Small intestine (tissue), 7 donors: ENCODE results near the gene MSMP. TPM values are rescaled to one million over a fixed set of nuclear protein-coding genes. Genes with fewer than 3 reads are reported as not detected.

Experiments
- DNase-seq, 2 donors: peaks; one replicate each; pipeline versions ENCODE4 v3.0.0 to v3.0.0-alpha.2; 2013
- FAIRE-seq: peaks from 2 replicates; lab custom pipeline; 2012; peaks lifted over from hg19 to GRCh38; lab: Jason Lieb, UNC
- H3K27ac ChIP-seq, 3 donors: one replicate each; pipeline ENCODE4 v1.5.1; 2013; ENCODE audit warnings: low read length in 2 of 3, mild to moderate bottlenecking in 2 of 3, control low read depth in 1 of 3, inconsistent platforms in 1 of 3, low read depth in 1 of 3, moderate library complexity in 1 of 3
- H3K27me3 ChIP-seq, 3 donors: one replicate each; pipeline ENCODE4 v1.6.1; 2013; ENCODE audit warnings: low read length in 3 of 3, inconsistent platforms in 1 of 3; ENCODE audit not compliant: control insufficient read depth in 3 of 3, insufficient read depth in 3 of 3
- H3K36me3 ChIP-seq, 3 donors: one replicate each; pipeline ENCODE4 v1.6.1; 2013; ENCODE audit warnings: low read length in 3 of 3, inconsistent platforms in 1 of 3, low read depth in 1 of 3, mild to moderate bottlenecking in 1 of 3, moderate library complexity in 1 of 3; ENCODE audit not compliant: control insufficient read depth in 3 of 3, insufficient read depth in 2 of 3
- H3K4me1 ChIP-seq, 3 donors: one replicate each; pipeline ENCODE4 v1.6.1; 2013; ENCODE audit warnings: low read length in 2 of 3, inconsistent platforms in 1 of 3, low read depth in 1 of 3, mild to moderate bottlenecking in 1 of 3, moderate library complexity in 1 of 3; ENCODE audit not compliant: control insufficient read depth in 3 of 3, insufficient read depth in 2 of 3
- H3K4me3 ChIP-seq, 3 donors: one replicate each; pipeline ENCODE4 v1.5.1; 2013; ENCODE audit warnings: low read length in 3 of 3, control low read depth in 1 of 3, inconsistent platforms in 1 of 3, low read depth in 1 of 3, mild to moderate bottlenecking in 1 of 3, moderate library complexity in 1 of 3
- H3K9me3 ChIP-seq, 2 donors: one replicate each; pipeline ENCODE4 v1.6.1; 2013; ENCODE audit warnings: low read depth in 1 of 2, low read length in 1 of 2; ENCODE audit not compliant: control insufficient read depth in 2 of 2, insufficient read depth in 1 of 2
- WGBS, 3 donors: extraction: QIAGEN DNeasy Blood & Tissue Kit; methylation state at CpG; one replicate each; pipeline ENCODE4 v1.1.7; 2013; 5-methylcytosine and 5-hydroxymethylcytosine counted together
- polyA plus RNA-seq, 4 donors: library from polyadenylated mRNA; stranded (reverse) in 3 of 4; unstranded in 1 of 4; fragments of 200-250 nt in 3 of 4; fragments of 120-200 nt in 1 of 4; gene quantifications; one replicate each; pipeline versions ENCODE4 v1.2.1 to v1.2.3, GENCODE V29; 2013
- donor health status: healthy with polysubstance abuse.
- donor health status: control.
- donor health status: control.
- donor health status: Bipolar disorder and iron deficiency.
- donor health status: healthy.

MSMP gene
- polyA plus RNA-seq, 4 donors = 0.18 to 0.52 TPM; not detected in 2

DNA sequence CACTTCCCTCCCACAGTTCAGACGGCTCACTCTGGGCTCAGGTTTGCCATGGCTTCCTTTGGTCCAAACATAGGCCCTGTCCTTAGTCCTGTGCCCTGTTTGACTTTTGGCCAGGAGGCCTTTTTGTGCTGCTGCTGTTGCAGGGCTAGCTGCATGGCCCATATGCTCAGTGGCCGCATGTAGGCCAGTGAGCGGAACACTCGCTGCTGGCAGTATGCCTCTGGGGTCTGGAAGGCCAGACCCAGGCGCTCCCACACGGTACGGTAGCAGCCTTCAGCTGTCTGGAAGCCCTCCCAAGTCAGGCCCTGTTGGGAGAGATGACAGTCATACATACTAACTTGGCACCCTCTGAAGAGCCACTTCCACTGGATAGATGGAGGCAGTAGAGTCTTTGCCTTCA lies 16.9 kb downstream of the MSMP start:
- peaks cover 20 to 72% (median 52%) of the 10 kb centered on the region in 3 donors for H3K36me3 ChIP-seq
- no peaks in the 10 kb centered on the region for H3K9me3 ChIP-seq
- no peak for FAIRE-seq
- H3K4me1 ChIP-seq = peaks cover 0 to 8% (median 0%) of the 10 kb centered on the region in 3 donors
- no peaks in the 10 kb centered on the region for H3K27me3 ChIP-seq
- no peak for DNase-seq
- WGBS, 3 donors = 79 to 83% (median 82%) methylated on average over 7 of the region's 7 CpGs
- H3K27ac ChIP-seq = no peak overlapping the region
- no peak overlapping the region for H3K4me3 ChIP-seq

DNA sequence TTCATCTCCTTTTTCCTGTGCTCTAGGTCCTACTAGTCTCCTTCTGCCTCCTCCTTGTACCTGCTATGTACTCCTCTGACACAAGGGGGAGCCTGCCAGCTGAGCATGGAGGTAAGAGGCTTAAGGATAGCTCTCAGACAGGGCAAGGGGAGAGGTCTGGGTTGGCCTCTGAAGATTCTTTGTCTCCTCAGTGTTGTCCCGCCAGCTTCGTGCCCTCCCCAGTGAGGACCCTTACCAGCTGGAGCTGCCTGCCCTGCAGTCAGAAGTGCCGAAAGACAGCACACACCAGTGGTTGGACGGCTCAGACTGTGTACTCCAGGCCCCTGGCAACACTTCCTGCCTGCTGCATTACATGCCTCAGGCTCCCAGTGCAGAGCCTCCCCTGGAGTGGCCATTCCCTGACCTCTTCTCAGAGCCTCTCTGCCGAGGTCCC lies 17.9 kb downstream of the MSMP start:
- FAIRE-seq (no peak), DNase-seq (peak; percentile 84 to 87)
- Histone ChIP-seq H3K27me3 (no peaks in the 10 kb centered on the region), H3K36me3 (peaks cover 17 to 63% (median 44%) of the 10 kb centered on the region in 3 donors), H3K9me3 (no peaks in the 10 kb centered on the region), H3K27ac (peak overlapping the region in 2 of 3 donors; percentile 2 to 28), H3K4me3 (no peak overlapping the region), H3K4me1 (peaks cover 0 to 8% (median 0%) of the 10 kb centered on the region in 3 donors)
- WGBS, 3 donors = 19 to 40% (median 28%) methylated on average over 4 to 5 of the region's 5 CpGs

DNA sequence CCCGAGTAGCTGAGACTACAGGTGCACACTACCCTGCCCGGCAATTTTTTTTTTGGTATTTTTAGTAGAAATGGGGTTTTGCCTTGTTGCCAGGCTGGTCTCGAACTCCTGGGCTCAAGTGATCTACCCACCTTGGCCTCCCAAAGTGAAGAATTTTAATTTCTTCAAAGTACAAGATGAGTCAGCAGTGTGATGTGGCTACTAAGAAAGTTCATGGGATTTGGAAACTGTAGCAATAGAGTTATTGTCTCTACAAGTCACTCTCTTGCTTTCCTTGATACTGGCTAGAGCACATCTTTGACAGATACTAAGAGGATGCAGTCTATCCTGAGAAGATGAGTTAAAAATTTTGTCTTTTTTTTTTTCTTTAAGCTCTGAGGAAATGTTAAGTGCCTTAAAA lies 20.0 kb downstream of the MSMP start:
- Histone ChIP-seq H3K27ac (no peak overlapping the region), H3K4me3 (no peak overlapping the region)

DNA sequence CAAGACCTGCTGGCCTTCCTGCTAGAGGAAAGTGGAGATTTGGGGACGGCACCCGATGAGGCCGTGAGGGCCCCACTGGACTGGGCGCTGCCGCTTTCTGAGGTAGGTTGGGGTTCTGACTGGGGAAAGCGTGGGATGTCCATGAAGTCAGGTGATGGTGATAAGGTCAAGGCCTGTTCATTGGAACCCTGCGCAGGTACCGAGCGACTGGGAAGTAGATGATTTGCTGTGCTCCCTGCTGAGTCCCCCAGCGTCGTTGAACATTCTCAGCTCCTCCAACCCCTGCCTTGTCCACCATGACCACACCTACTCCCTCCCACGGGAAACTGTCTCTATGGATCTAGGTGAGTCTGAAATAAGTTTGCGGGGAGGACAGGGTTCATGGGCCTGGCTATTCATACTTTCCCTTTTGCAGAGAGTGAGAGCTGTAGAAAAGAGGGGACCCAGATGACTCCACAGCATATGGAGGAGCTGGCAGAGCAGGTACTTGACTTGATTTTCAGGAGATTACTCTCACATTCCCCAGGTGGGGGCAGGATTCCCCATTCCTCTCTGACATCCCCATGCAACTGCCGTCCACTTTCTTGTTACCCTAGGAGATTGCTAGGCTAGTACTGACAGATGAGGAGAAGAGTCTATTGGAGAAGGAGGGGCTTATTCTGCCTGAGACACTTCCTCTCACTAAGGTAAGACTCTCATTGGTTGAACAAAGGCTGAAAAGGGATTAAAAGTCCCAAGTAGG lies 21.1 kb downstream of the MSMP start:
- H3K27ac ChIP-seq = peak overlapping the region; percentile 96 to 98 (median 98)
- H3K4me1 ChIP-seq = peaks cover 10 to 39% (median 20%) of the 10 kb centered on the region in 3 donors
- 2% methylated on average over 14 of the region's 14 CpGs for WGBS, 3 donors
- H3K4me3 ChIP-seq = peak overlapping the region; percentile 63 to 84 (median 80)
- no peaks in the 10 kb centered on the region for H3K27me3 ChIP-seq
- peaks cover 9 to 36% (median 19%) of the 10 kb centered on the region in 3 donors for H3K36me3 ChIP-seq
- FAIRE-seq = no peak
- H3K9me3 ChIP-seq = no peaks in the 10 kb centered on the region
- DNase-seq = peak; percentile 66 to 70

More for the DNA sequence above, 20.0 kb downstream of the MSMP start:
- no peak for FAIRE-seq
- H3K27me3 ChIP-seq = no peaks in the 10 kb centered on the region
- H3K36me3 ChIP-seq = peaks cover 11 to 44% (median 30%) of the 10 kb centered on the region in 3 donors
- WGBS, 3 donors = 87 to 94% (median 94%) methylated on average over 3 of the region's 3 CpGs
- H3K4me1 ChIP-seq = peaks cover 9 to 29% (median 11%) of the 10 kb centered on the region in 3 donors
- no peak for DNase-seq
- H3K9me3 ChIP-seq = no peaks in the 10 kb centered on the region

DNA sequence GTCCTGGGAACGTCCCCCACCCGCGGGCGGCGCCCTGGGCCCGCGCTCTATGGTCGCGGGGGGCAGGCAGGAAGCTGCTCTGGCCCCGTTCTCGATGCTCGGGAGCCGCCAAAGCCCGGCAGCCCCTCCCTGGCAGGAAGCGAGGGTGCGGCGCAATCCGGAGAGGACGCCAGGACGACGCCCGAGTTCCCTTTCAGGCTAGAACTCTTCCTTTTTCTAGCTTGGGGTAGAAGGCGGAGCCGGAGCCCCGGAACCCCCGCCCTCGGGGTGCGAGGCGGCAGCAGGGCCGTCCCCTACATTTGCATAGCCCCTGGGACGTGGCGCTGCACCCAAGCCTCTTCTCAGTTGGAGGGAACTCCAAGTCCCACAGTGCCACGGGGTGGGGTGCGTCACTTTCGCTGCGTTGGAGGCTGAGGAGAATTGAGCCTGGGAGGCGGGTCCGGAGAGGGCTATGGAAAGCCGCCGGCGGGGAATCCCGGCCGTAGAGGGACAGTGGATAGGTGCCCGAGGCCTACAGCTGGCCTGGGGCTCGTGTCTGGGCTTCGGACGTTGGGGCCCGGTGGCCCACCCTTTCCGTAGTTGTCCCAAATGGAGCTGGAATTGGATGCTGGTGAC lies 21.8 kb downstream of the MSMP start, which contains the start of the genes CREB3 and TLN1:
CREB3 (plus strand) TSS at position 482 of the 615 bp plus-strand sequence; CDS start at position 589, 107 bp downstream.
TLN1 (minus strand) TSS at position 11 of the 615 bp plus-strand sequence. CDS start 6,501 bp downstream, outside the sequence.
- Histone ChIP-seq H3K9me3 (no peaks in the 10 kb centered on the region), H3K27ac (peak within 1 kb of the TSS; percentile 96 to 98 (median 98)), H3K4me3 (peak within 1 kb of the TSS; percentile 79 to 84 (median 80)), H3K4me1 (peaks cover 14 to 46% (median 27%) of the 10 kb centered on the region in 3 donors), H3K27me3 (no peaks in the 10 kb centered on the region), H3K36me3 (peaks cover 3 to 33% (median 12%) of the 10 kb centered on the region in 3 donors)
- FAIRE-seq (peak; percentile 70), DNase-seq (peak; percentile 99)
- 0% methylated on average over 49 of the region's 49 CpGs for WGBS, 3 donors

DNA sequence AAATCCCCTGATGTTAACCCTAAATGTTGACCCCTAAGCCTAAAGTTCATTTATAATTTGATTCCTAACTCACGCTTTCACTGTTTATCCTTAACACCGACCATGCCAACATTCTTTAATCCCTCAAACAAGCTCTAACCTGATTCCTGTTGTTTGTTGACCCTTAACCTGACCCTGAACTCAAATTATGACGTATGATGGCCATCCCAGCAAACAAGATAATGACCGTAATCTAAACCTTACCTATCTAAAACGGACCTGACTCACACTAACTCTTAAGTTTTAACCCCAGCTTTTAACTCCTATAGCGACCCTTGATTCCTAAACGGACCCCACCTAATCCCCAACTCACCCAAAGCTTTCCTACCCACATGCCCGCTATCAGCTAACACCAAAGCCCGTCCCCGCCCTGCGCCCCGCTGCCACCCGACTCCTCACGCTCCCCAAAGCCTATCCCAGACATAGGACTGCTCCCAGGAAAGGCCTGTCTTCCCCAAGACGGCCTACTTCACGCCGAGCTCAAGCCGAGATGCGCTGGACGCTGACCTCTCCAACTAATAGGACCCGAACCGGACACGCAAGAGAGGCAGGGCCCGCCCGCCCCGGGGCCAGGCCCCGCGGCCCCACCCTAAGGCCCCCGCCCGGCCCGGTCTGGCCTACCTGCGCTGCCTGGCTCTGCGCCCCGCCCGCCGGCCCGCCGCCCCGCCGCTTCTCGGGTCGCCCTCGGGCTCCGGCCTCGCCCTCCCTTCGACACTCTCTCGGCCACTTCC lies 22.5 kb downstream of the MSMP start:
- H3K27ac ChIP-seq = peak overlapping the region; percentile 96 to 98 (median 98)
- peaks cover 17 to 53% (median 31%) of the 10 kb centered on the region in 3 donors for H3K4me1 ChIP-seq
- no peaks in the 10 kb centered on the region for H3K9me3 ChIP-seq
- H3K36me3 ChIP-seq = peaks cover 0 to 30% (median 6%) of the 10 kb centered on the region in 3 donors
- no peak for FAIRE-seq
- H3K27me3 ChIP-seq = no peaks in the 10 kb centered on the region
- H3K4me3 ChIP-seq = peak overlapping the region; percentile 79 to 84 (median 80)
- peak in 1 of 2 donors; percentile 46 for DNase-seq
- 0 to 1% (median 0%) methylated on average over 29 to 47 of the region's 47 CpGs for WGBS, 3 donors

DNA sequence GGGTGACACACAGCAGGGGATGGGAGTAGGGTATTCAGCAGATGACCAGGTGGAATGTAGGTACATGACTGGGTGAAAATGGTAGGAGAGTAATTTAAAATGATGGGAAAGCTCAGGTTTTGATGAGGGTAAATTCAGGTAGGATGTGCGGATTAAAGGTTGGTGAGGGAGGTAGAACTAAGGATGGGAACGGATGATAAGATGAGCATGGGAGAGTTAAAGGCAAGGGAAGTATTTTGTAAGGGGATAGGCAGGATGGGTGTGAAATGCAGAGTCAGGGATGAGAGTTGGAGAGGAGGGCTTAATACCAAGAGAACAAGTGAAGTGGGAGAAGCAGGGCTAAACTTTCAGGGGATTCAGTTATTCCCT lies 23.6 kb downstream of the MSMP start:
- peaks cover 19 to 60% (median 31%) of the 10 kb centered on the region in 3 donors for H3K4me1 ChIP-seq
- peak overlapping the region in 2 of 3 donors; percentile 80 to 84 for H3K4me3 ChIP-seq
- no peaks in the 10 kb centered on the region for H3K9me3 ChIP-seq
- no peak for FAIRE-seq
- peaks cover 0 to 30% (median 8%) of the 10 kb centered on the region in 3 donors for H3K36me3 ChIP-seq
- WGBS, 3 donors = 68 to 87% (median 74%) methylated on average over 2 of the region's 2 CpGs
- no peak for DNase-seq
- H3K27me3 ChIP-seq = no peaks in the 10 kb centered on the region
- peak overlapping the region; percentile 96 to 98 (median 98) for H3K27ac ChIP-seq
